GM12878 (cell line): Measurements from ENCODE around the gene FAM237B.

Experiments used
- EP300 ChIP-seq, 2 experiments: fragments of 150-350 bp in 1 of 2; IDR thresholded peaks; 2 replicates each; pipeline ENCODE4 v1.6.1; 2011 to 2012; ENCODE audit warnings: low read depth in 2 of 2, low read length in 2 of 2, borderline replicate concordance in 1 of 2, improper control_type of control experiment in 1 of 2, inconsistent platforms in 1 of 2; ENCODE audit not compliant: control insufficient read depth in 1 of 2
- FOS ChIP-seq: IDR thresholded peaks from 3 replicates; pipeline ENCODE4 v1.6.1; 2011; ENCODE audit warnings: borderline replicate concordance; ENCODE audit not compliant: insufficient read length; ENCODE audit errors: extremely low read depth
- JUNB ChIP-seq: IDR thresholded peaks from 2 replicates; pipeline ENCODE4 v1.6.1; 2016; ENCODE audit warnings: antibody characterized with exemption, mild to moderate bottlenecking
- MEF2A ChIP-seq: IDR thresholded peaks from 2 replicates; pipeline ENCODE4 v1.6.1; 2011; ENCODE audit warnings: low read depth, mild to moderate bottlenecking, low read length, moderate library complexity; ENCODE audit not compliant: insufficient read depth
- NFYB ChIP-seq: IDR thresholded peaks from 2 replicates; pipeline ENCODE4 v1.6.1; 2011; ENCODE audit warnings: low read depth, mild to moderate bottlenecking, low read length, improper control_type of control experiment, moderate library complexity; ENCODE audit not compliant: insufficient read depth
- POLR2A ChIP-seq: IDR thresholded peaks from 2 replicates; pipeline ENCODE4 v1.6.1; 2011; ENCODE audit warnings: low read depth, mild to moderate bottlenecking, low read length
- POLR2AphosphoS5 ChIP-seq: IDR thresholded peaks from 2 replicates; pipeline ENCODE4 v1.6.1; 2011; ENCODE audit warnings: mild to moderate bottlenecking, low read length, inconsistent platforms
- TBL1XR1 ChIP-seq: IDR thresholded peaks from 2 replicates; pipeline ENCODE4 v1.6.1; 2012; ENCODE audit warnings: low read depth, low read length, improper control_type of control experiment
- TF ChIP-seq, protein P1 (sequence below), 3 experiments: IDR thresholded peaks in 2 of 3; conservative IDR thresholded peaks in 1 of 3; 2 replicates each; pipeline ENCODE4 v1.5.1; 2011; ENCODE audit warnings: low read depth in 3 of 3, low read length in 3 of 3, mild to moderate bottlenecking in 3 of 3, control low read depth in 2 of 3, moderate library complexity in 2 of 3, inconsistent platforms in 1 of 3, mixed read lengths in 1 of 3; ENCODE audit not compliant: control insufficient read depth in 2 of 3, insufficient read depth in 1 of 3; ENCODE audit errors: extremely low read depth in 1 of 3

DNA sequence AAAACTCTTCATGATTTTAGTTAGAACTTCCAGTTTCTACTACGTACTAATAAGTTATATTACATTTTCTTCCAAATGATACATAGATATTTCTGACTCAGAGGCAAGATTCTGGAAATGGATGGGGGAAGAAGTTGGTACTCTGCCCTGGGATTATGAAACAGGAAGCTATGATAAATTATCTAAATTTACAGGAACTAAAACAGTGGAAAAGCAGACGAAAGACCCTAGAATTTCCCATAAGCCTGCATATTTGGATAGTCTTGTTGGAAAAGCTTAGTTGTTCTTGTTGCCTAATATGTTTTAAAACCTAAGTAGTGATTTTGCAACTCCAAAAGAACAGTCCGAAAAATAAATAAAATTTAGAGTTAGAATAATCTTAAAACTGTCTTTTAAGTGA is 54.3 kb downstream of the FAM237B start:
- TF ChIP-seq EP300 (IDR thresholded peaks at IDR 0.05; ENCODE audit: borderline replicate concordance in 1 of 2, control insufficient read depth in 1 of 2, low read depth in 2 of 2, low read length in 2 of 2) = no peak
- TF ChIP-seq, protein P1, sequence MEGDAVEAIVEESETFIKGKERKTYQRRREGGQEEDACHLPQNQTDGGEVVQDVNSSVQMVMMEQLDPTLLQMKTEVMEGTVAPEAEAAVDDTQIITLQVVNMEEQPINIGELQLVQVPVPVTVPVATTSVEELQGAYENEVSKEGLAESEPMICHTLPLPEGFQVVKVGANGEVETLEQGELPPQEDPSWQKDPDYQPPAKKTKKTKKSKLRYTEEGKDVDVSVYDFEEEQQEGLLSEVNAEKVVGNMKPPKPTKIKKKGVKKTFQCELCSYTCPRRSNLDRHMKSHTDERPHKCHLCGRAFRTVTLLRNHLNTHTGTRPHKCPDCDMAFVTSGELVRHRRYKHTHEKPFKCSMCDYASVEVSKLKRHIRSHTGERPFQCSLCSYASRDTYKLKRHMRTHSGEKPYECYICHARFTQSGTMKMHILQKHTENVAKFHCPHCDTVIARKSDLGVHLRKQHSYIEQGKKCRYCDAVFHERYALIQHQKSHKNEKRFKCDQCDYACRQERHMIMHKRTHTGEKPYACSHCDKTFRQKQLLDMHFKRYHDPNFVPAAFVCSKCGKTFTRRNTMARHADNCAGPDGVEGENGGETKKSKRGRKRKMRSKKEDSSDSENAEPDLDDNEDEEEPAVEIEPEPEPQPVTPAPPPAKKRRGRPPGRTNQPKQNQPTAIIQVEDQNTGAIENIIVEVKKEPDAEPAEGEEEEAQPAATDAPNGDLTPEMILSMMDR (IDR thresholded peaks at IDR 0.05 in 2 of 3, conservative IDR thresholded peaks at IDR 0.05 in 1 of 3; ENCODE audit: control insufficient read depth in 2 of 3, extremely low read depth in 1 of 3, insufficient read depth in 1 of 3, low read depth in 3 of 3, low read length in 3 of 3) = no peak
- TF ChIP-seq MEF2A = no peak
- TF ChIP-seq FOS = no peak
- no peak for TF ChIP-seq NFYB
- no peak for TF ChIP-seq JUNB
- TF ChIP-seq POLR2A = no peak
- TF ChIP-seq POLR2AphosphoS5 = no peak
- no peak for TF ChIP-seq TBL1XR1
